Hepatocyte (in vitro differentiated cells): ENCODE data around the gene SRR. TPM values are rescaled to one million over a fixed set of nuclear protein-coding genes. Genes with fewer than 3 reads are reported as not detected.

Experiments used
- DNase-seq: peaks from one replicate; pipeline ENCODE4 v3.0.0-alpha.2; 2016; ENCODE audit warnings: low spot score
- H2AFZ ChIP-seq: fragments of 200-600 bp; sonication (generic); 2 replicates; pipeline ENCODE4 v1.6.0; 2016; ENCODE audit warnings: antibody characterized with exemption, mild to moderate bottlenecking
- H3K27ac ChIP-seq: fragments of 200-600 bp; sonication (generic); 2 replicates; pipeline ENCODE4 v1.5.1; 2016; ENCODE audit warnings: mild to moderate bottlenecking
- H3K27me3 ChIP-seq: fragments of 200-600 bp; sonication (generic); 2 replicates; pipeline ENCODE4 v1.6.1; 2016
- H3K36me3 ChIP-seq: fragments of 200-600 bp; sonication (generic); replicated peaks from 2 replicates; pipeline ENCODE4 v1.5.1; 2016; ENCODE audit warnings: low read depth; ENCODE audit not compliant: insufficient read depth
- H3K4me1 ChIP-seq: fragments of 200-600 bp; sonication (generic); 2 replicates; pipeline ENCODE4 v1.5.1; 2016; ENCODE audit warnings: mild to moderate bottlenecking, moderate library complexity; ENCODE audit not compliant: insufficient read depth
- H3K4me2 ChIP-seq: fragments of 200-600 bp; sonication (generic); 2 replicates; pipeline ENCODE4 v1.6.0; 2016
- H3K4me3 ChIP-seq: fragments of 200-600 bp; sonication (generic); 2 replicates; pipeline ENCODE4 v1.5.1; 2016; ENCODE audit warnings: mild to moderate bottlenecking
- H3K79me2 ChIP-seq: fragments of 200-600 bp; sonication (generic); 2 replicates; pipeline ENCODE4 v1.6.0; 2017; ENCODE audit warnings: mild to moderate bottlenecking
- H3K9me2 ChIP-seq: fragments of 200-600 bp; sonication (generic); replicated peaks from 2 replicates; pipeline ENCODE4 v1.6.0; 2017; ENCODE audit warnings: mild to moderate bottlenecking; ENCODE audit not compliant: insufficient read depth
- H3K9me3 ChIP-seq: fragments of 200-600 bp; sonication (generic); 2 replicates; pipeline ENCODE4 v1.5.1; 2016; ENCODE audit warnings: low read depth, mild to moderate bottlenecking
- H4K20me1 ChIP-seq: fragments of 200-600 bp; sonication (generic); 2 replicates; pipeline ENCODE4 v1.6.0; 2016; ENCODE audit warnings: mild to moderate bottlenecking; ENCODE audit not compliant: insufficient read depth, poor library complexity, severe bottlenecking
- CTCF ChIP-seq: fragments of 200-600 bp; sonication (generic); IDR thresholded peaks from 2 replicates; pipeline ENCODE4 v1.5.1; 2016; ENCODE audit warnings: antibody characterized with exemption, mild to moderate bottlenecking; ENCODE audit not compliant: poor library complexity
- EZH2 ChIP-seq: fragments of 200-600 bp; sonication (generic); IDR thresholded peaks from 2 replicates; pipeline ENCODE4 v1.6.1; 2016; ENCODE audit warnings: antibody characterized with exemption, mild to moderate bottlenecking, borderline replicate concordance
- EZH2phosphoT487 ChIP-seq: fragments of 200-600 bp; sonication (generic); IDR thresholded peaks from one replicate; pipeline ENCODE4 v1.6.1; 2018; ENCODE audit warnings: antibody characterized with exemption, mild to moderate bottlenecking, low read depth, moderate library complexity; ENCODE audit not compliant: unreplicated experiment, severe bottlenecking
- WGBS: methylation state at CpG from one replicate; pipeline ENCODE4 v1.1.6; 2016; ENCODE audit warnings: low lambda C conversion rate; ENCODE audit errors: missing lambda C conversion rate; 5-methylcytosine and 5-hydroxymethylcytosine counted together
- polyA plus RNA-seq: library from polyadenylated mRNA; unstranded; fragments of >200 nt; fragmentation: Nextera tagmentation; extraction: Ambion mirVana; gene quantifications from 2 replicates; pipeline ENCODE4 v1.2.1, GENCODE V29; 2016
- small RNA-seq: library from RNA; depleted of rRNA; stranded (forward); fragments of <200 nt; gene quantifications from one replicate; pipeline ENCODE3, GENCODE V24; 2014
- total RNA-seq: library from RNA; depleted of rRNA; stranded (reverse); fragments of >200 nt; gene quantifications from 2 replicates; pipeline ENCODE4 v1.2.3, GENCODE V29; 2014

Gene SRR
- total and polyA plus RNA-seq, 2 experiments from 2014 or later: 7.8 to 16.0 TPM

- Histone ChIP-seq H3K36me3 (no peaks in the 10 kb centered on the region), H3K9me3 (no peaks in the 10 kb centered on the region), H3K79me2 (no peaks in the 10 kb centered on the region), H3K4me1 (no peaks in the 10 kb centered on the region), H3K9me2 (no peaks in the 10 kb centered on the region), H3K4me2 (no peak overlapping the region), H3K27me3 (no peaks in the 10 kb centered on the region), H3K4me3 (no peak overlapping the region), H2AFZ (no peak overlapping the region), H4K20me1 (no peaks in the 10 kb centered on the region), H3K27ac (no peak overlapping the region)
- 97% methylated on average over 18 of the region's 18 CpGs for WGBS
- no peak for TF ChIP-seq EZH2
- TF ChIP-seq EZH2phosphoT487: no peak
- TF ChIP-seq CTCF: no peak
- DNase-seq: no peak
Measured at GRCh38 chr17:2373179-2373578, 69.4 kb downstream of the SRR start.

Small RNAs within 50 kb of the gene (small RNA-seq; reads per million reads assigned to genes)
- gene AC006435.3 (not detected), gene SNORD91A (2,160 reads per million, percentile 99 among the genes with 10 or more reads in this experiment), gene SNORD91B (378 reads per million, percentile 99 among the genes with 10 or more reads in this experiment)

Other genes starting within 250 kb of the SRR start
- 8.8 and 9.4 TPM in 2 replicates for gene HIC1, start 248.8 kb upstream of the SRR start, total RNA-seq
- gene HIC1, start 248.8 kb upstream of the SRR start, polyA plus RNA-seq: 8.2 and 10.2 TPM in 2 replicates
- 8.5 and 19.9 TPM in 2 replicates for gene SMG6, start 165 bp upstream of the SRR start, total RNA-seq
- gene SMG6, start 165 bp upstream of the SRR start, polyA plus RNA-seq: 11.9 and 12.1 TPM in 2 replicates
- 21.2 and 28.9 TPM in 2 replicates for gene TSR1, start 32.5 kb downstream of the SRR start, total RNA-seq
- 20.6 and 22.0 TPM in 2 replicates for gene TSR1, start 32.5 kb downstream of the SRR start, polyA plus RNA-seq
- 22.2 and 22.3 TPM in 2 replicates for gene SGSM2, start 33.6 kb downstream of the SRR start, total RNA-seq
- 34.9 and 51.2 TPM in 2 replicates for gene SGSM2, start 33.6 kb downstream of the SRR start, polyA plus RNA-seq
- gene MNT, start 97.1 kb downstream of the SRR start, total RNA-seq: 4.9 and 11.2 TPM in 2 replicates
- 8.9 and 9.9 TPM in 2 replicates for gene MNT, start 97.1 kb downstream of the SRR start, polyA plus RNA-seq
- gene METTL16, start 207.9 kb downstream of the SRR start, total RNA-seq: 14.3 and 19.3 TPM in 2 replicates
- gene METTL16, start 207.9 kb downstream of the SRR start, polyA plus RNA-seq: 14.7 and 18.4 TPM in 2 replicates